GM10266 (cell line): ENCODE measurements around the gene SUCO.

ENCODE experiments used
- DNase-seq: peaks from one replicate; pipeline ENCODE4 v3.0.0; 2012; ENCODE audit errors: extremely low spot score
- TF ChIP-seq, protein P1 (sequence below): IDR thresholded peaks from 2 replicates; pipeline ENCODE4 v1.5.1; 2012; ENCODE audit warnings: mild to moderate bottlenecking, low read depth; ENCODE audit not compliant: control insufficient read depth, insufficient read depth; ENCODE audit errors: missing control alignments

Gene SUCO

DNA sequence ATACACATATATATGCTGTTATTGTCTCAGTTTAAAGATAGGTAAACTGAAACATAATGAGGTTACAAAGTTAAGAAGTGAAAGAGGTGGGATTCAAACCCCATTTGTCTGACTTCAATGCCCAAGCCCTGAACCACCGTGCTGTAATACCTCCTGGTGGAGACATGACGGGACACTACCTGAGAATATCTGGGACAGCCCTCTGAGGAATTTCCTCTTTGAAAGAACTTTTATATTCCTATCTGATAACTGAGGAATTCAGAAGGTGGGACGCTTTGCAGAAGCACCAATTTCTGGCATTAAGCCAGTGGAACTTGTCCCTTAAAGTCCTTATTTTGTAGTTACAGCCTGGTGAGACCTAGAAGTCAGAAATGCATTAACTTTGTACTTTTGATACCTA, 93.9 kb downstream of the SUCO start:
- DNase-seq, result no peak
- TF ChIP-seq, protein P1, sequence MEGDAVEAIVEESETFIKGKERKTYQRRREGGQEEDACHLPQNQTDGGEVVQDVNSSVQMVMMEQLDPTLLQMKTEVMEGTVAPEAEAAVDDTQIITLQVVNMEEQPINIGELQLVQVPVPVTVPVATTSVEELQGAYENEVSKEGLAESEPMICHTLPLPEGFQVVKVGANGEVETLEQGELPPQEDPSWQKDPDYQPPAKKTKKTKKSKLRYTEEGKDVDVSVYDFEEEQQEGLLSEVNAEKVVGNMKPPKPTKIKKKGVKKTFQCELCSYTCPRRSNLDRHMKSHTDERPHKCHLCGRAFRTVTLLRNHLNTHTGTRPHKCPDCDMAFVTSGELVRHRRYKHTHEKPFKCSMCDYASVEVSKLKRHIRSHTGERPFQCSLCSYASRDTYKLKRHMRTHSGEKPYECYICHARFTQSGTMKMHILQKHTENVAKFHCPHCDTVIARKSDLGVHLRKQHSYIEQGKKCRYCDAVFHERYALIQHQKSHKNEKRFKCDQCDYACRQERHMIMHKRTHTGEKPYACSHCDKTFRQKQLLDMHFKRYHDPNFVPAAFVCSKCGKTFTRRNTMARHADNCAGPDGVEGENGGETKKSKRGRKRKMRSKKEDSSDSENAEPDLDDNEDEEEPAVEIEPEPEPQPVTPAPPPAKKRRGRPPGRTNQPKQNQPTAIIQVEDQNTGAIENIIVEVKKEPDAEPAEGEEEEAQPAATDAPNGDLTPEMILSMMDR, result no peak

DNA sequence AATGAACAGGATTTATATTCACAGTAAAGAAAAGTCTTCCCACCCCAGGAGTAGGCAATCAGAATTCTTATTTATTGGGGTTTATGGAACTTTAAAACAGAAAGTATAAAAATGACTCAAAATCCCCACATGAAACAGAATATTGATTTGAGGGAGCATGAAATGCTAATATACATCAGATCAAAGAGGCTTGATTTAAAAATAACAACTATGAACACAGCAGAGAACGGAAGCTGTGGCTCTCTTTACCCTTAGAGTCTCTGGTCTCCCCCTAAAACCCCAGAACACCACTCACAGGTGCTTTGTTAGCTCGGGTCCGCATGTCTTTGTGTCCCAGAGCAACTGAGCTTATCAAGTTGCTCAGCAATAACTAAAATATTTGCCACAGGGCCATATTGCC, 94.8 kb downstream of the SUCO start:
- DNase-seq, result no peak
- TF ChIP-seq, protein P1, result no peak

DNA sequence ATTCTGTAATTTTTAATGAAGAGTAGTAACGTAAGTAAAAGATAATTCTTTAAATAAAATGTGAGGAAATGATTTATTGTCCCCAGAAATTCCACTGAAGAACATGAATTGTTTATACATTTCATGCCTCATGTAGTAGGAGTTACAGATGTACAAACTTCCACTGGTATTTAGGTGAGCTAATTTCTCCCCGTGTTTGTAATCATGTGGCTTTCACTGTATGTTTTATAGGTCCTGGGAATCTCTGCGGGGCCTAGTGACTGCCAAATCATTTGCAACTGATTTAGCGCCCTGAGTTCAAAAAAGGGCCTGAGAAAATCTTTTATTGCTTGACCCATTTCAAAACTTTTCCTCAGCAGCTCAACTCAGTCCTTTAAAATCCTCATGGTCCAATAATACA, 95.5 kb downstream of the SUCO start:
- TF ChIP-seq, protein P1, result no peak
- DNase-seq, result no peak

DNA sequence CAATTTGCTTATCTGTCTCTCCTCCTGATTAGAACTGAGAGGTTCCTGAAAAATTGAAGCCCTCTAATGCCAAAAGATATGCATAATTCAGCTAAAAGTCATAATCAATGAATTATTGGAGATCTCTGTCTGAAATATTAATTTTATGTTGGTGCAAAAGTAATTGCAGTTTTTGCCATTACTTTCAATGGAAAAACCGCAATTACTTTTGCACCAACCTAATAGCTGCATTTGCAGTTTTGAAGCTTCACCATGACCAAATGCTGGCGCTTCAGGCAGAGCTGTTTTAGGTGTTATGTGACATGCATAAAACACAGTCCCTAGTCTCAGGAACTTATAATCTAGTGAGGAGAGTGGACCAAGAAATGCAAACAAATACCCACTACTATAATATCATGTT, 96.2 kb downstream of the SUCO start:
- TF ChIP-seq, protein P1, result no peak
- no peak for DNase-seq

DNA sequence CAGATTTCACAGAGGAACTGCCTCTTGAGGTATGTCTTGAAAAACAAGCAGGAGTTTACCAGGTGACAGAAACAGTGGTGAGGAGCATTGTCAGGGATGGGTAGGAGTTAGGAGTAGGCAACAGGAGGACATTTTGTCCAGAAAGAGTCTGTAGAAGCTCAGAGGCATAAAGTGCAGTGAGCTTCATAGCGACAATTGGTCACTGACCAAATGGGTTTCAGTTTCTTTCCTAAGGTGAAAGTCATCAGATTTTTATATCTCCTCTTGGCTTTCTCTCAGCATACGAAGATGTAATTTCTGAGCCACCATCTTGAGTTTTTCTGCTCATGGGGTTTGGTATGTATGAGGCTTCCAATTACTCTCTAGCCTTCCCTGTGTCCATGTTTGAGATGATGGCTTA, 96.7 kb downstream of the SUCO start:
- TF ChIP-seq, protein P1, result no peak
- DNase-seq, result no peak

DNA sequence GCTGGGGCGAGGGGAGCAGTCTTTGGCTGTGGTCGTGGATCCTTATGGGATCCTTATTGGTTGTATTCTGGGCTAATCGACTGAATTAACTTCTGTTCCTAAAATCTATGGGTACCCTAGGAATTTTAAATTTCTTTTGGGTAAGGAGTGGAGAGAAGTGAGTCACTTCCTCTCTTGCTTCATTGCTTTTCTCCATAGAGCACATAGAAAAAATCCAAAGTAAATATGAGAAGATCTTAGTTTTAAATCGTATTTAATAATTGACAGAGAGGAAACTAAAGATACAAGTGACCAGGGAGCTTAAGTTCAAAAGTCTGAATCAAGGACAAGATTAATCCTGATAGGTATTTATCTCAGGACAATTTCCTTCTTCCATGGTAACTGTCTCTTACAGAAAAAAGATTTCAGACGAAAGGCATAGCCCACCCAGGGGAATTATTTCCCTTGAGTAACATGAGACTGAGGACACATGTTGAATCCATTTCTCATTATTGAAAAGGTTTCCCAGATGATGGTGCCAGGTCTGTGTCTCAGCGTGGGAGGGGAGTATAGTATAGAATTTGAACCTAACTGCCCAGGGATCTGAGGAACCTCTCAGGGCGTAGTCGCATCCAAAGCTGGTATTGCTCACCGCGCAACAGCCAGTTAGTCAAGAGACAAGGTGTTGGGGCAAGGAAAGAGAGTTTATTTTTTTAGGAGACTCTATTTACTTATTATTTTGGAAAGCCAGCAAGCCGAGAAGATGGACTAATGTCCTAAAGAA, 97.3 kb downstream of the SUCO start:
- TF ChIP-seq, protein P1, result no peak
- DNase-seq, result no peak

DNA sequence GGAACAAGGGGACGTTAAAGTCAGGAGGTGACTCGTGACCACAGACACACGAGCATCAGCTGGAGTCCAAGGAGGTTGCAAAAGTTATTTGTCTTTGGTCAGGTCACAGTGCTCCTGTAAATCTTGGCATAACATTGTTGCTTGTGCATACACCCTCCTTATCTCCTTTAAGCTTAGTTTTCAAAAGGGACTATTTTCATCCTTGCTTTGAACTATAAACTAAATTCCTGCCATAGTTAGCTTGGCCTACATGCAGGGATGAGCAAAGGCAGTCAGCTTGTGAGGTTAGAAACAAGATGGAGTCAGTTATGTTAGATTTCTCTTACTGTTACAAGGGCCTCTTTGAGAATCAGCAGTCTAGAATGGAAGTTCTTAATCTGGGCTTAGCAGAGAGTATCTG, 97.9 kb downstream of the SUCO start:
- DNase-seq, result no peak
- TF ChIP-seq, protein P1, result no peak
